ENCODE measurements around the gene EGFL7.

EGFL7 gene

GRCh38 chr9:136690104-136690805 lies 27.5 kb downstream of the EGFL7 start:
- no peak overlapping the region for H3K4me3 ChIP-seq (ENCODE audit: low read length)
- H3K9ac ChIP-seq (ENCODE audit: low read depth, low read length) = no peak overlapping the region
- no peaks in the 10 kb centered on the region for H3K36me3 ChIP-seq (ENCODE audit: insufficient read depth, low read depth, low read length)
- no peaks in the 10 kb centered on the region for H3K9me3 ChIP-seq (ENCODE audit: insufficient read depth, low read depth, low read length)
- H3K4me1 ChIP-seq (ENCODE audit: insufficient read depth, low read length) = peaks cover 5% of the 10 kb centered on the region; the same call in 1 of the 2 replicates
- peaks cover 31% of the 10 kb centered on the region for H3K27me3 ChIP-seq (ENCODE audit: insufficient read depth, low read length)
- H3K27ac ChIP-seq (ENCODE audit: low read length) = no peak overlapping the region

GRCh38 chr9:136690806-136691261 lies 28.1 kb downstream of the EGFL7 start:
- Histone ChIP-seq H3K27ac (ENCODE audit: low read length) (no peak overlapping the region), H3K4me3 (ENCODE audit: low read length) (no peak overlapping the region), H3K9me3 (ENCODE audit: insufficient read depth, low read depth, low read length) (no peaks in the 10 kb centered on the region), H3K4me1 (ENCODE audit: insufficient read depth, low read length) (peaks cover 5% of the 10 kb centered on the region; the same call in 1 of the 2 replicates), H3K9ac (ENCODE audit: low read depth, low read length) (no peak overlapping the region), H3K36me3 (ENCODE audit: insufficient read depth, low read depth, low read length) (no peaks in the 10 kb centered on the region), H3K27me3 (ENCODE audit: insufficient read depth, low read length) (peaks cover 25% of the 10 kb centered on the region)

GRCh38 chr9:136691316-136692184 lies 28.8 kb downstream of the EGFL7 start:
- H3K36me3 ChIP-seq (ENCODE audit: insufficient read depth, low read depth, low read length) = no peaks in the 10 kb centered on the region

GRCh38 chr9:136692185-136693134 lies 29.7 kb downstream of the EGFL7 start:
- no peak overlapping the region for H3K27ac ChIP-seq (ENCODE audit: low read length)
- no peaks in the 10 kb centered on the region for H3K36me3 ChIP-seq (ENCODE audit: insufficient read depth, low read depth, low read length)
- no peak overlapping the region for H3K9ac ChIP-seq (ENCODE audit: low read depth, low read length)
- H3K4me1 ChIP-seq (ENCODE audit: insufficient read depth, low read length) = peaks cover 5% of the 10 kb centered on the region; the same call in 1 of the 2 replicates
- no peaks in the 10 kb centered on the region for H3K9me3 ChIP-seq (ENCODE audit: insufficient read depth, low read depth, low read length)
- peaks cover 17% of the 10 kb centered on the region; the same call in 1 of the 2 replicates for H3K27me3 ChIP-seq (ENCODE audit: insufficient read depth, low read length)
- no peak overlapping the region for H3K4me3 ChIP-seq (ENCODE audit: low read length)

More at GRCh38 chr9:136691316-136692184, 28.8 kb downstream of the EGFL7 start:
- Histone ChIP-seq H3K27me3 (ENCODE audit: insufficient read depth, low read length) (peaks cover 18% of the 10 kb centered on the region; the same call in 1 of the 2 replicates), H3K4me3 (ENCODE audit: low read length) (no peak overlapping the region), H3K9me3 (ENCODE audit: insufficient read depth, low read depth, low read length) (no peaks in the 10 kb centered on the region), H3K4me1 (ENCODE audit: insufficient read depth, low read length) (peaks cover 5% of the 10 kb centered on the region; the same call in 1 of the 2 replicates), H3K9ac (ENCODE audit: low read depth, low read length) (no peak overlapping the region), H3K27ac (ENCODE audit: low read length) (no peak overlapping the region)

- peaks cover 12% of the 10 kb centered on the region; the same call in 1 of the 2 replicates for H3K27me3 ChIP-seq (ENCODE audit: insufficient read depth, low read length)
- no peak overlapping the region for H3K4me3 ChIP-seq (ENCODE audit: low read length)
- H3K9me3 ChIP-seq (ENCODE audit: insufficient read depth, low read depth, low read length) = no peaks in the 10 kb centered on the region
- no peak overlapping the region for H3K27ac ChIP-seq (ENCODE audit: low read length)
- no peak overlapping the region for H3K9ac ChIP-seq (ENCODE audit: low read depth, low read length)
- peaks cover 5% of the 10 kb centered on the region; the same call in 1 of the 2 replicates for H3K4me1 ChIP-seq (ENCODE audit: insufficient read depth, low read length)
- no peaks in the 10 kb centered on the region for H3K36me3 ChIP-seq (ENCODE audit: insufficient read depth, low read depth, low read length)
Observed at GRCh38 chr9:136693135-136693489, 30.4 kb downstream of the EGFL7 start.

- H3K4me3 ChIP-seq (ENCODE audit: low read length) = no peak overlapping the region
- peaks cover 7% of the 10 kb centered on the region; the same call in 1 of the 2 replicates for H3K27me3 ChIP-seq (ENCODE audit: insufficient read depth, low read length)
- no peak overlapping the region for H3K9ac ChIP-seq (ENCODE audit: low read depth, low read length)
- no peaks in the 10 kb centered on the region for H3K9me3 ChIP-seq (ENCODE audit: insufficient read depth, low read depth, low read length)
- H3K36me3 ChIP-seq (ENCODE audit: insufficient read depth, low read depth, low read length) = no peaks in the 10 kb centered on the region
- H3K27ac ChIP-seq (ENCODE audit: low read length) = no peak overlapping the region
- peaks cover 5% of the 10 kb centered on the region; the same call in 1 of the 2 replicates for H3K4me1 ChIP-seq (ENCODE audit: insufficient read depth, low read length)
Observed at GRCh38 chr9:136693490-136694162, 30.9 kb downstream of the EGFL7 start.

- H3K4me3 ChIP-seq (ENCODE audit: low read length) = no peak overlapping the region; the same call in 1 of the 2 replicates
- H3K9ac ChIP-seq (ENCODE audit: low read depth, low read length) = no peak overlapping the region
- peaks cover under 1% of the 10 kb centered on the region; the same call in 1 of the 2 replicates for H3K27me3 ChIP-seq (ENCODE audit: insufficient read depth, low read length)
- no peaks in the 10 kb centered on the region for H3K9me3 ChIP-seq (ENCODE audit: insufficient read depth, low read depth, low read length)
- peaks cover 5% of the 10 kb centered on the region; the same call in 1 of the 2 replicates for H3K4me1 ChIP-seq (ENCODE audit: insufficient read depth, low read length)
- no peaks in the 10 kb centered on the region for H3K36me3 ChIP-seq (ENCODE audit: insufficient read depth, low read depth, low read length)
- H3K27ac ChIP-seq (ENCODE audit: low read length) = no peak overlapping the region
Observed at GRCh38 chr9:136694163-136694871, 31.6 kb downstream of the EGFL7 start.

- Histone ChIP-seq H3K36me3 (ENCODE audit: insufficient read depth, low read depth, low read length) (no peaks in the 10 kb centered on the region), H3K9me3 (ENCODE audit: insufficient read depth, low read depth, low read length) (no peaks in the 10 kb centered on the region), H3K27ac (ENCODE audit: low read length) (no peak overlapping the region), H3K9ac (ENCODE audit: low read depth, low read length) (no peak overlapping the region), H3K4me1 (ENCODE audit: insufficient read depth, low read length) (peaks cover 5% of the 10 kb centered on the region; the same call in 1 of the 2 replicates), H3K4me3 (ENCODE audit: low read length) (no peak overlapping the region), H3K27me3 (ENCODE audit: insufficient read depth, low read length) (no peaks in the 10 kb centered on the region)
Observed at GRCh38 chr9:136694872-136695247, 32.1 kb downstream of the EGFL7 start.

GRCh38 chr9:136695435-136695895 lies 32.7 kb downstream of the EGFL7 start:
- H3K27ac ChIP-seq (ENCODE audit: low read length) = no peak overlapping the region
- no peaks in the 10 kb centered on the region for H3K36me3 ChIP-seq (ENCODE audit: insufficient read depth, low read depth, low read length)
- H3K4me3 ChIP-seq (ENCODE audit: low read length) = no peak overlapping the region
- no peak overlapping the region for H3K9ac ChIP-seq (ENCODE audit: low read depth, low read length)
- peaks cover 5% of the 10 kb centered on the region; the same call in 1 of the 2 replicates for H3K4me1 ChIP-seq (ENCODE audit: insufficient read depth, low read length)
- H3K27me3 ChIP-seq (ENCODE audit: insufficient read depth, low read length) = no peaks in the 10 kb centered on the region
- H3K9me3 ChIP-seq (ENCODE audit: insufficient read depth, low read depth, low read length) = no peaks in the 10 kb centered on the region

- Histone ChIP-seq H3K4me3 (ENCODE audit: low read length) (no peak overlapping the region), H3K9me3 (ENCODE audit: insufficient read depth, low read depth, low read length) (no peaks in the 10 kb centered on the region), H3K4me1 (ENCODE audit: insufficient read depth, low read length) (peaks cover 5% of the 10 kb centered on the region; the same call in 1 of the 2 replicates), H3K36me3 (ENCODE audit: insufficient read depth, low read depth, low read length) (no peaks in the 10 kb centered on the region), H3K27ac (ENCODE audit: low read length) (no peak overlapping the region), H3K9ac (ENCODE audit: low read depth, low read length) (no peak overlapping the region), H3K27me3 (ENCODE audit: insufficient read depth, low read length) (peaks cover 2% of the 10 kb centered on the region; the same call in 1 of the 2 replicates)
Observed at GRCh38 chr9:136695955-136696354, 33.2 kb downstream of the EGFL7 start.

Measured in iPS-20b (cell line).